Activated CD4-positive, alpha-beta T cell treated with anti-CD3 and anti-CD28 coated beads, Interleukin-2, amount 50 U/mL, for 1 hour (primary cell): ENCODE results near the gene STX18.

Experiments used
- DNase-seq: peaks from one replicate; pipeline ENCODE4 v3.0.0-alpha.2; 2020

STX18 gene

DNA sequence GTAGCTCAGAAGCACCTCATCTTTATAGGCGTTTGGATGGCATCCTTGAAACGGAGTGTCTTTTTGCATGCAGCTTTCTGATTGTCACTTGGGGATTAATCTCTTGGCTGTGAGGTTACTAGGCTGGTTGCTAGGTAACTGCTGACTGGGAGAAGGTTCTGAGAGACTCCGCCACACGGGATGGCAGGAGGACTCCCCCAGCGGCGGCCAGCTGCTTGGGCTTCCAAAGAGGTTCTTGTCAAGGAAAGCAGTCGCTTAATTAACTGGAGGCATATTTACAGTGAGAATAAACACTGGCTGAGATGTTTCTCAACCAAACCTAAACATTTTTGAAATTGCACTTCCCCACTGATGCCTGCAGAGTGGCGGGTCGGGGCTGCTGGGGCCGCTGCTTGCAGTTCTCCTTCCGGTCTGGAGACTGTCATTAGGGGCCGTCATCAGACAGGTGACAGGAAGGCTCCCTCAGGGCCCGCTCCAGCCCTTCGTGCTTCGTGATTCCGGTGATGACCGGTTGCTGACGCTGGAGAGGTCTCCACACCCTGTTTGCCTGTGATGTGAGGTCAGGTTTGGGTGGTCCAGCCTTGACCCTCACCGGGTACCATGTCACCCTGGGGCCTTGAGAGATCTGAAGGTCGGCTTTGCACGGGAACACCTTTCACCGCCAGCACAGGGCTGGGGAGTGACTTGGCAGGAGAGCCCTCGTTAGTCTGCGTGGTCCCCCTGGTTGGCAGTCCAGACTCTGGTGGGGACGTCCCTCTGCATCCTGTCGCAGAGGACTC is 145.8 kb downstream of the STX18 start:
- DNase-seq = no peak

- DNase-seq = no peak
Observed at GRCh38 chr4:4395371-4395770, 146.5 kb downstream of the STX18 start.

GRCh38 chr4:4394644-4395043 is 147.2 kb downstream of the STX18 start:
- DNase-seq = no peak

DNA sequence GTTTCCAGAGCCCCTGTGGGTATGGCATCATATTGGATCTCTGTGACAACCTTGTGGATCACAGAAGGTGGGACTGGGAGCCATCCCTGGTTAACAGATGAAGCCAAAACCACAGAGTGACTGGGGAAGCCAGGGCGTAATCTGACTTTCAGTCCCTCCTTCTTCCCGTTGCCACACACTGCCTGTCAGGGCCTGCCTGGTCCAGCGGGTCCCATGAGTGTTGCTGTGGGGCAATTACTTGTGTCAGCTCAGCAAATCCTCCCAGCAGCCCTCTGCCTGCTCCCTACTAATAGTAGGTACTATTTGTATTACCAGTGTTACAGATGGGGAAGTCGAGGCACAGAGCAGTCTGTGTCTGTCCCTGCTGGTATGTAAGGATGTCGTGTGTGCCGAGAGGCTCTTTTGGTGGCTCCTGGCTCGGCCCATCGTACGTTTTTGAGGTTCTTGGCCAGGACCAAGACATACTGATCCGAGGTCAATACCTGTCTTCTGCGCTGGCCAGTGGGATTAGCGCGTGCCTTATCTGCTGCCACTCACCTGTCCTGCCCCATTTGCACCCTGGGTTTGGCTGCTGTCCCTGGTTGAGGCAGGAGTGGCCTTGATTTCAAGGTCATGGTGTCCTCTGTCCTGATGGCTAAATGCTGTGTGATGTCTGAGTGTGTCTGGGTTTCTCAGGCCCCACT is 149.2 kb downstream of the STX18 start:
- no peak for DNase-seq

DNA sequence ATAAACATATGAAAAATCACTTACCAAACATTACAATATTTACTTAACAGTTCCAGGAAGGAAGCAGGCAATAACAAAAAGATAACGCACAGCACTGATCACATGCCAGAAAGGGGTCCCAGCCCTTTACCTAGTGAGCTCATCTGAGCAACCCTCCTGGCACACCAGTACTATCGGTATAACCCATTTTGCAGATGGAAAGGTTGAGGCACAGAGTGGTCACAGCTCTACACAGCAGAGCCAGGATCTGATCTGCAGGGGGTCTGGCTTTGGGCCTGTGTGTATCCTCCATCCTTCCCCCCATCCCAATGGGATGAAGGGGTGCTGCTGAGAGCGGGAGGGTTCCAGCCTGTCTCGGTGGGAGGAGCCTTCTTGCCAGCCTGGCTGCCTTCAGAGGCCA is 150.0 kb downstream of the STX18 start:
- DNase-seq = no peak

- no peak for DNase-seq
Observed at GRCh38 chr4:4390515-4391240, 151.2 kb downstream of the STX18 start.

- DNase-seq = no peak
Observed at GRCh38 chr4:4390046-4390445, 151.8 kb downstream of the STX18 start.

GRCh38 chr4:4388836-4389575 is 152.8 kb downstream of the STX18 start:
- DNase-seq = no peak

GRCh38 chr4:4388311-4388790 is 153.5 kb downstream of the STX18 start:
- no peak for DNase-seq

GRCh38 chr4:4387531-4388310 is 154.1 kb downstream of the STX18 start:
- DNase-seq = no peak

DNA sequence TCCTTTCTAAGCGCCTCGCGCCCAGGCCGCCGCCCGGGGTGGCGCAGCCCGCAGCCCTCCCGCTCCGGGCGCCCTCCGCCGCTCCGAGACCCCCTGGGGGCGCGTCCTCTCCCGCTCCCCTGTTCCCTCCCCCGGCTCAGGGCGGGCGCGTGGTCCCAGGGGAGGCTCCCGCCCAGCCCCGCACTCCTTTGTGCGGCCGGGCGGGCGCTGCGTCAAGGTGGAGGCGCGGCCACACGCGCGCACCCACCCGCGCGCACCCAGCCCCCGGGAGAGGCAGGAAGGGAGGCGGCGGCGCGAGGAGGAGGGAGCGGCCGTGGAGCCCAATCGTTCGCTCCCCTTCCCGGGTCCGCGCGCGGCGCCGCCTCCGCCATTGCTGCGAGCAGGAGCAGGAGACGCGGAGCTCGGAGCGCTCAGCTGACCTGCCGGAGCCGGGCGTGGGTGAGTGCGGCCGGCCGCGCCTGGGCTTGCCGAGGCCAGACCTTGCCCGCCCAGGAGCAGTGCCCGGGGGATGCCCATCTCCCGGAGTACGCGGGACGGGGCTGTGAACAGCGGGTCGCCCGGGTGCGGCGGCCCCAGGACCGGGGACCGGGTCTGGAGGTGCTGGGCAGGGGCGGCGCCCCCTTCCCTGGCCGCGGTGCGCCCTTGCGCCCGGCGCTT is 155.0 kb downstream of the STX18 start, which contains the start of gene NSG1:
TSS of gene NSG1 (plus strand) at position 367 of the 657 bp plus-strand sequence. CDS start 528 bp downstream, outside the sequence.
- DNase-seq = peak; percentile 40

DNA sequence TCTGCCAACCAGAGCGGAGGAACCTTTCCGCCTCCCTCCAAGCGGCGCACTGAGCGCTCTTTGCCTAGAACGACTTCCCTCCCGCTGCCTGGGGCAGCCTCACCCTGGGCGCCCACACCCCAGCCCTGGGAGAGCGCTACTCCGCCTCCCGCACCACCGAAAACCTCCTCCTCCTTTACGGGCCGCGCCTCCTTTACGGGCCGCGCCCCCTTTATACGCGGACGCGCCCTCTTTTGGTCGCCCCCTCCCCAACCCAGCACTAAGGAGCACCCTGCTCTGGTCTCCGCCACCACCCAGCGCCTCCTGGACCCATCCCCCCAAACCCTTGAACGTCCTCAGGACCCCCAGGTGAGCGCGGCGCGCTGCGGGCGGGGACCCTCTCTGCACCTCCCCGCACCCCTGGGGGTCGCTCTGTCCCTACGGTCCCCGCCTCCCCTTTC is 155.5 kb downstream of the STX18 start:
- peak; percentile 17 for DNase-seq

DNA sequence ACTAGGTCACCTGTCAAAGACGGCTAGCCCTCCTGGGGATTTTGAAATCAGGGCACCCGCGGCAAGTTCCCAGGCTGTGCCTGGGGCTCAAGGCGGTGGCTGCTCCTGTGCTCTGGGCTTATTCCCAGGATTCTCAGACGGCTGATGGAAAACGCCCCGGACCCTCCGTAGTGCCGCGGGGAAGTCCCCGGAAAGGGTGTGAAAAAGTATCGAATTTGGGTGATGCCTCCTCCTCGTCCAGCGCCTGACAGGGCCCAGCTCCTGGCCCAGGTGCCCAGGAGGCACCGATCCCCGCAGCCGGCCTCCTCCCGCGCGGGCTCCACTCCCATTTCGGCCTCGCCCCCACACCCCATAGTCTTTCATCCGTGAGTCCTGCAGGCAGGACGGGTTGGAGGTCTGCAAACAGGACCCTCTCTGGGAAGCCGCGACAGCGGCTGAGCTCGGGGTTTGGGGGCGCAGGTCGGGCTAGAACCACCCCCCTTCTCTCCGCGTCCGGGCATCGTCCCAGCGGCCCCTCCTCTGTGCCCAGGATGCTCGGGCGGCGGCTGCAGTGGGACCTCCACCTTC is 156.0 kb downstream of the STX18 start:
- DNase-seq = no peak

DNA sequence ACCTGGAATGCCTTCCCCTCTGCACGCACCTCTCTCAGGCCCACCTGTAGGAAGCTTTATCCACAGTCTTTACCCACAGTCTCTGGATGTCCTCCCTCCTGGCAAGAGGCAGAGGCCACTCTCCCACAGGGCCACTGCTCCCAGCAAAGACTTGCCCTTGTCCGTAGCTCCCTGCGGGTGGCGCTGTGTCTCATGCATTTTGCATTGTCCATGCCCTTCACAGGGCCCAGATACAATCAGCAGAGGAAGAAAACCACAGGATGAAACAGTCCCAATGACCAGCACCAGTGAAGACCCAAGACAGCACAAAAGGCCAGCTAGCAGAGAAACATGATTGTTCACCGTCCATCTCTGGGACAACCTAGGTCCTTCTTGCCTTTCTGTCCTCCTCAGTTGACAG is 157.0 kb downstream of the STX18 start:
- peak; percentile 8 for DNase-seq

DNA sequence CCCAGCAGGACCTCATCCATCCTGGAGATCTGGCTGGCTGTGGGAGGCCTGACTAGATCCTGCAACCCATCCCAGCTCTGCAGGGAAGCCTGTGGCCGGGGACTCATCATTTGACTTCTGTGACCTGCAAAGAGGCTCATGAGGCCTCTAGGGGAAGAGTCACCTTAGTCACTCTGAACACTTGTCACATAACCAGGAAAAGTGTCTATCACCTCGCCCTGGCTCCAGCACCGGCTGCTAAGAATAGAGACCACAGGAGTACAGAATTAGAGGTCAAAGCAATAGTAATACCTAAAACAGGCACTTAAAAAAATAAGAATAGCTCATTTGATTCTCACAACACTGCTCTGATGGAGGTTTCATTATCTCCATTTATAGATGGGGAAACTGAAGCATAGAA is 158.8 kb downstream of the STX18 start:
- DNase-seq = no peak

DNA sequence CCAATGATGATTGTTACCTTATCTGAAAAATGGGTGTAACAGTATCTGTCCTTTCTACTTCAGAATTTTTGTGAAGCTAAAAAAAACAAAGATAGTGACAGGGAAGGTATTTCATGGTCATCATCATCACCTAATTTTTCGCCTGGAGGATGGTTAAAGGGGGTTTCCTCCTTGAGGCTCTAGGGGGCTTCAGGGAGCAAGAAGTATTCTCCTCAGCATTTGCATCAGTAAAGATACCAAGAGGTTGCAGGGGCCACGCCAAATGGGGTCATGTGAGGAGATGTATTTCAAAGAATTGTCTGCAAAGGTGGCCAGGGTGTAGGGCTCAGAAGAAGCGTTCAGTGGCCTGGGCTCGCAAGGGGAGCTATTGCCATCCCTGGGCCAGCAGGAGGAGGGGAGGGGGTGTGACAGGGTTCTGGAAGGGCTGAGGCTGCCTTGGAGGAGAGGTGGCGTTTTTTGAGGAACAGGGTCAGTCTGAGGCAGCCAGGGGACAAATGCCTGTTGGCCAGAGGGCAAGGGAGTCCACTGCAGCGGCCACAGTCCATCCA is 162.2 kb downstream of the STX18 start:
- no peak for DNase-seq

DNA sequence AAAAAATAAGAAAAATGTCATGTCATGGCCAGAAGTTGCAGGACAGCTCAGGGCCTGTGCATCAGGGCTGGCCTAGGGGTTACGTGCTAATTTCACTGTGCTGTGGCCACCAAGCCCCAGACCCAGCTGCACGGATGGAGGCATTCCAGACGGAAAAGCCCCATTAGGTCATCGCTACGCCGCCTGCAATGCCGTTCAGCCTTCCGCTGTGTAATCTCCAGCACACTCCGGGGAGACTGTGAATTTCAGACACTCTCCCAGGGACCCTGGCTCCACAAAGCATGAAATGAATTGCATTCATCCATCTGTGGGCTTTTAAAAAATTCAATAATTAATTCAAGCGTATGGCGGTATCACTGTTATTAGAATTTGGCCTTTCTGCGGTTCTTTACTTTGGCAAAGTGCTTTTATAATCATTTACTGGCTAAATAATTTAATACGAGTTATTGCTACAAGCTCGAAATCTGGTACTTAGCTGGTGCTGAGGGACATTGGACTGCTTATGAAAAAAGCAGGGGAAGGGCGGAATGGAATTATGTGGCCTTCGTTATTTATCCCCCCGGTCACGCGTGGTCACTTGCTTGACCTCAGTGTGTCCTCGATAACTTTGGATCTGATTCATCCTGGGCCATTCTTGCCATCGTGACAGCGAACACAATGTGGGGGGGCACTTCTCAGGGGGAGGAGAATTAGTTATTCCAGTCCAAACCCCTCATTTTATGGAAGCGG is 164.0 kb downstream of the STX18 start:
- DNase-seq = no peak

DNA sequence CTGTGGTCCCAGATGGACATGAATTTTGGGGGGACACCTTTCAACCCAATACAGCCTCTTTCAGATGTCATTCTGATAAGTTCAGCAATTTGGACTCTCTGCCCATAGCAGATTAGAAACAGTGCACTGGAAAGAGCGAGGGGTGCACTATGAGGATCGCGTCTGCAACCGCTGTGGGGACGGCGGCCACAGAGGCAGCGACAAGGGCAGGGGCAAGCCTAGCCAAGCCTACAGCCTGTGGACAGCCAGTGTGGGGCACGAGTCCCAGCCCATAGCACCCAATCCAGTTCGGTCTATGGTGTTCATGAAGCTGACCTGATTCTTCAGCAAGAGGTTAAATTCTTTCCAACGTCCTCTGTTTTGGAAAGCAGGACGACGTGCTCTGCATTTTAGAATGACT is 164.7 kb downstream of the STX18 start:
- no peak for DNase-seq

GRCh38 chr4:4376074-4376473 is 165.8 kb downstream of the STX18 start:
- DNase-seq = no peak
